PC-3 (cell line): ENCODE measurements around the gene LRCH1. TPM values are rescaled to one million over a fixed set of nuclear protein-coding genes. Genes with fewer than 3 reads are reported as not detected.

Source experiments
- ATAC-seq: fragments of 200-7000 bp; cut with Tn5 transposase; 2 replicates; pipeline ENCODE4 v1.9.1; 2020; ENCODE audit warnings: mild to moderate bottlenecking, moderate library complexity
- BruUV-seq: library from RNA; stranded (reverse); fragments of 400-500 nt; replicated peaks from 2 replicates; lab custom pipeline; 2021; lab: Mats Ljungman, UMichigan
- CTCF ChIA-PET: fragments of 300-600 bp; sonication (Branson Sonifier 250); formaldehyde crosslinking; loops from one replicate; lab custom pipeline; 2022; ENCODE audit warnings: antibody characterized with exemption; lab: Charles Lee
- POLR2A ChIA-PET: fragments of 300-600 bp; sonication (Branson Sonifier 250); formaldehyde crosslinking; loops from one replicate; lab custom pipeline; 2022; ENCODE audit warnings: antibody characterized with exemption; ENCODE audit not compliant: unreplicated experiment; lab: Charles Lee
- DNase-seq: peaks from one replicate; pipeline ENCODE4 v3.0.0-alpha.2; 2015
- H2AFZ ChIP-seq: fragments of 300-600 bp; sonication (generic); 2 replicates; pipeline ENCODE4 v1.6.0; 2016; ENCODE audit warnings: antibody characterized with exemption, low read length
- H3F3A ChIP-seq: fragments of 300-600 bp; sonication (generic); one replicate; pipeline ENCODE4 v1.6.0; 2017; ENCODE audit warnings: antibody characterized with exemption, low read length, control low read depth, mild to moderate bottlenecking; ENCODE audit not compliant: unreplicated experiment
- H3K27ac ChIP-seq: fragments of 300-600 bp; sonication (generic); 2 replicates; pipeline ENCODE4 v1.5.1; 2016; ENCODE audit warnings: mild to moderate bottlenecking, low read length
- H3K27me3 ChIP-seq: fragments of 300-600 bp; sonication (generic); 2 replicates; pipeline ENCODE4 v1.6.1; 2016; ENCODE audit warnings: low read length, mixed read lengths
- H3K36me3 ChIP-seq: fragments of 300-600 bp; sonication (generic); 2 replicates; pipeline ENCODE4 v1.6.1; 2016; ENCODE audit warnings: low read depth, mixed run types, low read length, mixed read lengths
- H3K4me1 ChIP-seq: fragments of 300-600 bp; sonication (generic); 2 replicates; pipeline ENCODE4 v1.5.1; 2016; ENCODE audit warnings: low read length; ENCODE audit not compliant: insufficient read depth
- H3K4me2 ChIP-seq: fragments of 300-600 bp; sonication (generic); 2 replicates; pipeline ENCODE4 v1.6.0; 2016; ENCODE audit warnings: low read length
- H3K4me3 ChIP-seq: fragments of 300-600 bp; sonication (generic); 2 replicates; pipeline ENCODE4 v1.5.1; 2016; ENCODE audit warnings: mild to moderate bottlenecking, low read length, mixed read lengths
- H3K79me2 ChIP-seq: fragments of 300-600 bp; sonication (generic); 2 replicates; pipeline ENCODE4 v1.6.1; 2017; ENCODE audit warnings: low read length, mixed read lengths
- H3K9ac ChIP-seq: fragments of 300-600 bp; sonication (generic); 2 replicates; pipeline ENCODE4 v1.6.0; 2016; ENCODE audit warnings: mild to moderate bottlenecking, low read length
- H3K9me2 ChIP-seq: fragments of 300-600 bp; sonication (generic); replicated peaks from 2 replicates; pipeline ENCODE4 v1.6.1; 2016; ENCODE audit warnings: mixed run types, low read length, mixed read lengths
- H3K9me3 ChIP-seq: fragments of 300-600 bp; sonication (generic); 2 replicates; pipeline ENCODE4 v1.6.1; 2016; ENCODE audit warnings: low read length, mixed read lengths
- H4K20me1 ChIP-seq: fragments of 300-600 bp; sonication (generic); 2 replicates; pipeline ENCODE4 v1.6.1; 2016; ENCODE audit warnings: low read length, mixed read lengths
- EZH2 ChIP-seq: fragments of 300-600 bp; sonication (generic); IDR thresholded peaks from one replicate; pipeline ENCODE4 v1.6.1; 2017; ENCODE audit warnings: antibody characterized with exemption, mild to moderate bottlenecking, low read length; ENCODE audit not compliant: unreplicated experiment
- EZH2phosphoT487 ChIP-seq: fragments of 300-600 bp; sonication (generic); IDR thresholded peaks from 2 replicates; pipeline ENCODE4 v1.6.1; 2018; ENCODE audit warnings: mild to moderate bottlenecking, antibody characterized with exemption, low read length, borderline replicate concordance
- intact Hi-C: fragments of 100-400 bp; cut with micrococcal nuclease; formaldehyde crosslinking; loops from 2 replicates; pipeline ENCODE4 v1.9.0; 2023
- total RNA-seq: library from RNA; depleted of rRNA; stranded (reverse); fragments of >200 nt; gene quantifications from 2 replicates; pipeline ENCODE4 v1.2.3, GENCODE V29; 2014
- TF ChIP-seq, protein P1 (sequence below): fragments of 300-600 bp; sonication (generic); conservative IDR thresholded peaks from 2 replicates; pipeline ENCODE4 v1.5.1; 2017; ENCODE audit warnings: antibody characterized with exemption, low read depth, mild to moderate bottlenecking, low read length

Gene LRCH1
- total RNA-seq, 1 experiment from 2014 or later = 4.3 TPM

DNA sequence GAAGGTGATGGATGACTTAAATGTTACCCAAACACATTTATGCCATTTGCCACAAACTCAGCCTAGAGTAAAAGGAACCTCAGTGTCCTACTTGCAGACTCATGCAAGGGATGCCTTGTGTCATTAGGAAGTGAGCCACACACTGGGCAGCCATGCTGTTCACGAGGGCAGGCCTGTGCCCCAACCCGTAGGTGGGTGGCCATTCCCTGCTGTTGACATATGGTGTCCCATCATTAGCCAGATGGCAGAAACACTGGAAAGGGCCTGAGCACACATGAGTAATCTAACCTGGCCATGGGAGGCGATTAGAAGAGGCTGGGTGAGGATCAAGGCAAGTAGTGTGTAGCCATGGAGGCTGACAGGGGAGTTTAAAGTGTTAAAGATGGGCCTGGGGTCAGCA is 9.7 kb upstream of the LRCH1 start:
- H3K4me1 ChIP-seq = 0 out of 2 replicates have a peak, but pooled peaks cover 4% of the 10 kb centered on the region
- no peaks in the 10 kb centered on the region for H3K9me3 ChIP-seq
- no peak overlapping the region for H3K4me3 ChIP-seq
- no peaks in the 10 kb centered on the region for H3K79me2 ChIP-seq
- ATAC-seq (no peak), DNase-seq (no peak)
- H3K9me2 ChIP-seq = no peaks in the 10 kb centered on the region
- no peaks in the 10 kb centered on the region for H3K27me3 ChIP-seq
- H3K9ac ChIP-seq = no peak overlapping the region
- ChIA-PET CTCF (no interaction called here), POLR2A (no interaction called here)
- TF ChIP-seq EZH2 (no peak), EZH2phosphoT487 (no peak)
- TF ChIP-seq, protein P1, sequence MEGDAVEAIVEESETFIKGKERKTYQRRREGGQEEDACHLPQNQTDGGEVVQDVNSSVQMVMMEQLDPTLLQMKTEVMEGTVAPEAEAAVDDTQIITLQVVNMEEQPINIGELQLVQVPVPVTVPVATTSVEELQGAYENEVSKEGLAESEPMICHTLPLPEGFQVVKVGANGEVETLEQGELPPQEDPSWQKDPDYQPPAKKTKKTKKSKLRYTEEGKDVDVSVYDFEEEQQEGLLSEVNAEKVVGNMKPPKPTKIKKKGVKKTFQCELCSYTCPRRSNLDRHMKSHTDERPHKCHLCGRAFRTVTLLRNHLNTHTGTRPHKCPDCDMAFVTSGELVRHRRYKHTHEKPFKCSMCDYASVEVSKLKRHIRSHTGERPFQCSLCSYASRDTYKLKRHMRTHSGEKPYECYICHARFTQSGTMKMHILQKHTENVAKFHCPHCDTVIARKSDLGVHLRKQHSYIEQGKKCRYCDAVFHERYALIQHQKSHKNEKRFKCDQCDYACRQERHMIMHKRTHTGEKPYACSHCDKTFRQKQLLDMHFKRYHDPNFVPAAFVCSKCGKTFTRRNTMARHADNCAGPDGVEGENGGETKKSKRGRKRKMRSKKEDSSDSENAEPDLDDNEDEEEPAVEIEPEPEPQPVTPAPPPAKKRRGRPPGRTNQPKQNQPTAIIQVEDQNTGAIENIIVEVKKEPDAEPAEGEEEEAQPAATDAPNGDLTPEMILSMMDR = no peak
- H4K20me1 ChIP-seq = no peaks in the 10 kb centered on the region
- intact Hi-C loops = no loop called here
- BruUV-seq = no TSS peak
- H3K4me2 ChIP-seq = no peak overlapping the region
- no peaks in the 10 kb centered on the region for H3F3A ChIP-seq
- H2AFZ ChIP-seq = no peak overlapping the region
- H3K36me3 ChIP-seq = no peaks in the 10 kb centered on the region
- no peak overlapping the region for H3K27ac ChIP-seq

DNA sequence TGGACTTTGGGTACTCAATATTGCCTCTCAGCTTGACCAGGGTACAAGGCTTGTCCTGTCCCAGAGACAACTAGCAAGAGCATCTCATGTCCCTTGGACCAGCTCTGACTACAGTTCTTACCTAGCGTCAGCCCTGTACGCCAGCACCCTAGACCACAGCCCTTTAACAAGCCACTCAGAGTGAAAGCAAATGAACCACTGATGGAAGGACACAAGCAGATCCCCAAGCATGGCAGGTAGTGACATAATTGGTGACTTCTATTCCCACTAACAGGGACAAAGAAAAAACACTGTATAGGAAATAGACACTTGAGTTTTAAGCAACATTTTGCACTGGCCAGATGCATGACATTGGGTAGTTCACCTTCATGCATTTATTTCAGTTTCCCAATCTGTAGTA is 8.8 kb upstream of the LRCH1 start:
- Histone ChIP-seq H4K20me1 (no peaks in the 10 kb centered on the region), H3K9ac (no peak overlapping the region), H3K27me3 (no peaks in the 10 kb centered on the region), H3K79me2 (no peaks in the 10 kb centered on the region), H3K9me3 (no peaks in the 10 kb centered on the region), H3K9me2 (no peaks in the 10 kb centered on the region), H3K4me3 (no peak overlapping the region), H3K27ac (no peak overlapping the region), H2AFZ (no peak overlapping the region), H3F3A (no peaks in the 10 kb centered on the region), H3K36me3 (no peaks in the 10 kb centered on the region), H3K4me1 (0 out of 2 replicates have a peak, but pooled peaks cover 4% of the 10 kb centered on the region), H3K4me2 (no peak overlapping the region)
- TF ChIP-seq, protein P1 = no peak
- TF ChIP-seq EZH2phosphoT487 (no peak), EZH2 (no peak)
- intact Hi-C loops = no loop called here
- POLR2A ChIA-PET = no interaction called here
- BruUV-seq = no TSS peak
- CTCF ChIA-PET = no interaction called here
- ATAC-seq (no peak), DNase-seq (no peak)

DNA sequence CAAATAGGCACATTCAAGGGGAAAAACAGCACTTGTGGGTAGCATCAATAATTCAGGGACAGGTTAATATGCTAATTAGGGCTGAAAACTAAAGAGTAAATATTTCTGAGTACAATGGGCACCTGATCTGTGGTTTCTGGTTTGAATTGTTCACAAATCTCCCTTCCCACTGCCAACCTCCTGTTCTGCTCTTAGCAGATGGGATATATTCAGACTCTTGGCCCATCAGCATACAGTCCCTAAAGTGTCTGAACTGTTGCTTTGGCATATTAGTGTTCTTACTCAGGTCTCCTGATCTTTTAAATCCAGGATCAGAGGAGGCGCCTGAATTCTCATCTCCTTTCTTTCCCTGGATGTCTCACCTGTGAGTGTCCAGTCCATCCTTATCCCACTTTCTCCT is 8.2 kb upstream of the LRCH1 start:
- BruUV-seq = no TSS peak
- no peak overlapping the region for H3K9ac ChIP-seq
- no peak overlapping the region for H3K4me2 ChIP-seq
- no peaks in the 10 kb centered on the region for H3K36me3 ChIP-seq
- no peak for DNase-seq
- H3K4me3 ChIP-seq = no peak overlapping the region
- no peaks in the 10 kb centered on the region for H4K20me1 ChIP-seq
- intact Hi-C loops = no loop called here
- ChIA-PET POLR2A (no interaction called here), CTCF (no interaction called here)
- H3K9me3 ChIP-seq = no peaks in the 10 kb centered on the region
- H3K27me3 ChIP-seq = no peaks in the 10 kb centered on the region
- no peak overlapping the region for H3K27ac ChIP-seq
- no peaks in the 10 kb centered on the region for H3K9me2 ChIP-seq
- no peaks in the 10 kb centered on the region for H3K4me1 ChIP-seq
- H3F3A ChIP-seq = no peaks in the 10 kb centered on the region
- H2AFZ ChIP-seq = no peak overlapping the region
- no peaks in the 10 kb centered on the region for H3K79me2 ChIP-seq
- ATAC-seq = no peak
- TF ChIP-seq EZH2phosphoT487 (no peak), EZH2 (no peak)
- TF ChIP-seq, protein P1 = no peak
